AG20443 (cell line): ENCODE data around the gene POLG2.
"Not testable (repeated sequence)": the region's sequence is repeated elsewhere in the genome, so short reads cannot be mapped to it uniquely, and the experiment has no call there.

Experiments used
- DNase-seq: peaks from one replicate; pipeline ENCODE4 v3.0.0; 2012; ENCODE audit warnings: low spot score, mixed read lengths

The POLG2 gene

GRCh38 chr17:64439521-64439920 lies 57.3 kb downstream of the POLG2 start:
- not testable (repeated sequence) for DNase-seq

- no peak for DNase-seq
Measured at GRCh38 chr17:64437944-64438525, 58.8 kb downstream of the POLG2 start.

- no peak for DNase-seq
Measured at GRCh38 chr17:64431534-64431933, 65.3 kb downstream of the POLG2 start.

GRCh38 chr17:64430036-64430435 lies 66.8 kb downstream of the POLG2 start:
- not testable (repeated sequence) for DNase-seq

GRCh38 chr17:64428406-64428805 lies 68.4 kb downstream of the POLG2 start:
- no peak for DNase-seq
